Neural cell (in vitro differentiated cells): ENCODE data around the gene ATG2B.

ENCODE experiments used
- CTCF ChIP-seq: fragments of 450-650 bp; IDR thresholded peaks from 2 replicates; pipeline ENCODE4 v1.5.1; 2014; ENCODE audit warnings: antibody characterized with exemption, mild to moderate bottlenecking, moderate library complexity; ENCODE audit not compliant: poor library complexity, severe bottlenecking
- EP300 ChIP-seq: fragments of 450-650 bp; conservative IDR thresholded peaks from 2 replicates; pipeline ENCODE4 v1.6.1; 2014; ENCODE audit warnings: antibody characterized with exemption, mild to moderate bottlenecking, moderate library complexity; ENCODE audit not compliant: poor library complexity, severe bottlenecking
- EZH2 ChIP-seq: fragments of 200-600, 300-800 bp; shearing (Covaris generic), sonication (generic); IDR thresholded peaks from 2 replicates; pipeline ENCODE4 v1.6.1; 2014; ENCODE audit warnings: antibody characterized with exemption, low read length, borderline replicate concordance, mild to moderate bottlenecking; ENCODE audit not compliant: insufficient read depth, poor library complexity, severe bottlenecking
- POLR2AphosphoS5 ChIP-seq: IDR thresholded peaks from 2 replicates; pipeline ENCODE4 v1.6.1; 2012
- RAD21 ChIP-seq: fragments of 450-650 bp; conservative IDR thresholded peaks from 2 replicates; pipeline ENCODE4 v1.6.1; 2014; ENCODE audit warnings: antibody characterized with exemption, mild to moderate bottlenecking, moderate library complexity
- TAF1 ChIP-seq: IDR thresholded peaks from 2 replicates; pipeline ENCODE4 v1.6.1; 2012; ENCODE audit warnings: low read depth

GRCh38 chr14:96249029-96249428 is 114.1 kb downstream of the ATG2B start:
- TF ChIP-seq CTCF (no peak), EP300 (no peak), POLR2AphosphoS5 (no peak), EZH2 (no peak), RAD21 (no peak), TAF1 (no peak)
